Fibroblast of peridontal ligament (primary cell): ENCODE results near the gene STAC3.

Experiments used
- DNase-seq: peaks from one replicate; pipeline ENCODE4 v3.0.0-alpha.2; 2010; ENCODE audit errors: extremely low read depth

STAC3 gene

DNA sequence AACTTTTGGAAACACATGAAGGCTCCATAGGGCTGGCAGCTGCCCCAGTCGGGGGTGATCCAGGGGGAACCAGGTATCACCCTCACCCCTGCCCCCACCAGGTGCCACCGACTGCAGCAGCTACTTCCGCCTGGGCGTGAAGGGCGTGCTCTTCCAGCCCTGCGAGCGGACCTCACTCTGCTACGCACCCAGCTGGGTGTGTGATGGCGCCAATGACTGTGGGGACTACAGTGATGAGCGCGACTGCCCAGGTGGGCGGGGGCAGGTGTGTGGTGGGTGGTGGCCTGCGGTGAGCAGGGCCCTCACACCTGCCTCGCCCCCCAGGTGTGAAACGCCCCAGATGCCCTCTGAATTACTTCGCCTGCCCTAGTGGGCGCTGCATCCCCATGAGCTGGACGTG lies 56.7 kb downstream of the STAC3 start:
- no peak for DNase-seq

GRCh38 chr12:57193706-57194245 lies 57.2 kb downstream of the STAC3 start:
- no peak for DNase-seq
